Adrenal gland (tissue), 12 donors: Measurements from ENCODE around the gene RGS19. TPM values are rescaled to one million over a fixed set of nuclear protein-coding genes. Genes with fewer than 3 reads are reported as not detected.

Experiments used
- DNase-seq, 7 donors: peaks; one replicate each; pipeline ENCODE4 v3.0.0-alpha.2; 2019 to 2020
- H3K27ac ChIP-seq, 5 donors: fragments of 200-600 bp; sonication (generic) in 4 of 5; 1 replicate in 3 of 5; 2 replicates in 2 of 5; pipeline versions ENCODE4 v1.5.1 to v1.8.0; 2016 to 2020; ENCODE audit warnings: mild to moderate bottlenecking in 1 of 5
- H3K27me3 ChIP-seq: fragments of 200-600 bp; 2 replicates; pipeline ENCODE4 v1.8.0; 2021
- H3K36me3 ChIP-seq, 2 donors: fragments of 200-600 bp; replicated peaks in 1 of 2; 1 replicate in 1 of 2; 2 replicates in 1 of 2; pipeline versions ENCODE4 v1.5.1 to v1.8.0; 2018 to 2022
- H3K4me1 ChIP-seq, 2 donors: fragments of 200-600 bp; replicated peaks in 1 of 2; 1 replicate in 1 of 2; 2 replicates in 1 of 2; pipeline versions ENCODE4 v1.5.1 to v1.8.0; 2018 to 2021
- H3K4me3 ChIP-seq, 4 donors: fragments of 200-600 bp; sonication (generic) in 3 of 4; one replicate each; pipeline ENCODE4 v1.5.1; 2016 to 2018
- H3K9me3 ChIP-seq, 3 donors: fragments of 200-600 bp; sonication (generic) in 1 of 3; replicated peaks in 1 of 3; 1 replicate in 2 of 3; 2 replicates in 1 of 3; pipeline versions ENCODE4 v1.5.1 to v1.8.0; 2016 to 2021
- POLR2A ChIP-seq, 2 donors: fragments of 450-650 bp; IDR thresholded peaks; one replicate each; pipeline ENCODE4 v1.6.1; 2017; ENCODE audit warnings: antibody characterized with exemption in 2 of 2, mild to moderate bottlenecking in 2 of 2, moderate library complexity in 1 of 2
- WGBS, 4 donors: extraction: QIAGEN DNeasy Blood & Tissue Kit in 2 of 4; methylation state at CpG; one replicate each; pipeline versions ENCODE4 v1.1.5 to v1.1.7; 2013 to 2017; 5-methylcytosine and 5-hydroxymethylcytosine counted together
- intact Hi-C, 2 donors: fragments of 100-400 bp; cut with DNase I; formaldehyde crosslinking; loops; one replicate each; pipeline versions ENCODE4 v1.14.1 to v1.15.0; 2022 to 2023
- polyA plus RNA-seq, 3 donors: library from polyadenylated mRNA; stranded (reverse); fragments of 200-250 nt in 2 of 3; fragments of 350-450 nt in 1 of 3; fragmentation: Illumina TruSeq in 1 of 3; extraction: RNeasy Lipid Tissue Mini Kit (QIAGEN cat#74804) in 1 of 3; gene quantifications; one replicate each; pipeline ENCODE4 v1.2.3, GENCODE V29; 2013 to 2014
- total RNA-seq, 9 donors: library from RNA; depleted of rRNA in 4 of 9; stranded (reverse); fragments of >200 nt in 4 of 9; fragments of 120-200 nt in 1 of 9; fragmentation: NEBNext Ultra II Directional in 1 of 9; extraction: Animal tissue kit (Norgen Biotek cat#: 25700) in 1 of 9; gene quantifications; one replicate each; pipeline versions ENCODE4 v1.1.0 to v1.2.4, GENCODE V29; 2013 to 2023
- TF ChIP-seq, protein P1 (sequence below), 6 experiments: fragments of 450-650 bp in 4 of 6; fragments of 200-600 bp in 2 of 6; sonication (generic) in 1 of 6; IDR thresholded peaks; 1 replicate in 5 of 6; 2 replicates in 1 of 6; pipeline versions ENCODE4 v1.5.1 to v1.8.0; 2016 to 2021; ENCODE audit warnings: antibody characterized with exemption in 6 of 6, mild to moderate bottlenecking in 2 of 6, moderate library complexity in 1 of 6
- donor health status: healthy with polysubstance abuse.
- donor health status: Bipolar disorder and iron deficiency.
- donor health status: DM: yes; HTN: yes; CAD: no.
- donor health status: DM: no; HTN: no; CAD: no.
- donor health status: DM: no; HTN: no; CAD: no.
- donor health status: DM: yes; HTN: yes; CAD: no.

The RGS19 gene
- total and polyA plus RNA-seq, 12 donors, result 3.0 to 42.0 (median 15.1) TPM

DNA sequence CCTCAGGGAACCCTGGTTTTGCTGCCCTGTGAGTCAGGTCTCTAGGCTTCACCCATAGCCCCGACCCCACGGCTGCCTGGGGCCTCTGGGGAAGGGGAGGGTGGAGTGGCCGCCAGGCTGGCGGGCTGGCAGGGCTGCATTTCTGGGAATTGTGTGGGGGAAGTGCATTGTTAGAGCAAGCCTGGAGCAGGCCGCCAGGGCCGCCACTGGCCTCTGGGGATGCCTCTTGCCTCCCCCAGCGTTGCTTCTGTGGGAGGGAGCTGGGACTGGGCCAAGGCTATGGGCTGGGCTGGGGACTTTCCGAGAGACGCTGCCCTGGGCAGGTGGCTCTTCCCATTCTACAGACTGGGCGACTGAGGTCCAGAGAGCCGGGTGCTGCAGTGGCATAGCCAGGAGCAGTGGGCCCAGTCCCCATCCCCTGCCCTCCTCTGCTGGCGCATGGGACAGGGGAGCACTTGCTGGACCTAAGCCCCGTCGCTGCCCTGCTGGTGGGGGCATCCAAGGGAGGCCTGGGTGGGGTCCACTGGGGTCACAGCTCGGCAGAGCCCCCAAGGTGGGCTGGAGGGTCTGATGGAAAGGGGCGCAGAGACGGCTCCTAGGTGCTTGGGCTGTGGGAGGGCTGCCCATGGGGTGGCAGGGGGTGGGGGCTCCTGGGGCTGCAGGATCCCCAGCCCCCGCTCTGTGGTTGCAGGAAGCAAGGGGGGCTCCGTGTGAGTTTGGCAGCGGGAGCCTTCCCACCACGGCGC is 23.3 kb downstream of the RGS19 start:
- no peak overlapping the region for H3K4me3 ChIP-seq
- WGBS, 4 donors, result 37 to 55% (median 41%) methylated on average over 7 to 22 of the region's 22 CpGs
- DNase-seq, result peak in 5 of 7 donors; percentile 51 to 71 (median 63)

DNA sequence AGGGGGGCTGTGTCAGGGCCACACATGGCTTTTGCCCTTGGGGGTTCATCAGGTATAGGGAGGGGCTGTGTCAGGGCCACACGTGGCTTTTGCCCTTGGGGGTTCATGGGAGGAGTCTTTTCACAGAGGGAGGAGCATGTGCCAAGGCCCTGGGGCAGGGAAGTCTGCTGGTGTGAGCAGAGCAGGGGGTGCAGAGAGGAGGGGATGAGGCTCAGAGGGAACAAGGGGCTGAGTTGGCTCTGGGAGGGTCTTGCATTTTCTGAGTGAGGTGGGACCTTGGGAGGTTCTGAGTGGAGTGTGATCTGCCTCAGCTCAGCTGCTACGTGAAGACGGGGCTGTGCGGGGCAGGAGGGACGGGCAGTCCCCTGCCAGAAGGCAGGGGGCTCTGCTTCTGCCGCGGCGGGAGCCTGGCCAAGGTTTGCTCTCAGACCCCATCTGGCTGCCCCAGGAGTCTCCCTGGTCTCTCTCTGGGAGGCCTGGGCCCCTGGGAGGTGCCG is 23.9 kb downstream of the RGS19 start:
- Histone ChIP-seq H3K36me3 (no peaks in the 10 kb centered on the region), H3K4me3 (no peak overlapping the region), H3K9me3 (no peaks in the 10 kb centered on the region), H3K27me3 (peaks cover 31% of the 10 kb centered on the region), H3K27ac (peak overlapping the region in 3 of 5 donors; percentile 11 to 72 (median 41)), H3K4me1 (no peaks in the 10 kb centered on the region)
- TF ChIP-seq, protein P1, sequence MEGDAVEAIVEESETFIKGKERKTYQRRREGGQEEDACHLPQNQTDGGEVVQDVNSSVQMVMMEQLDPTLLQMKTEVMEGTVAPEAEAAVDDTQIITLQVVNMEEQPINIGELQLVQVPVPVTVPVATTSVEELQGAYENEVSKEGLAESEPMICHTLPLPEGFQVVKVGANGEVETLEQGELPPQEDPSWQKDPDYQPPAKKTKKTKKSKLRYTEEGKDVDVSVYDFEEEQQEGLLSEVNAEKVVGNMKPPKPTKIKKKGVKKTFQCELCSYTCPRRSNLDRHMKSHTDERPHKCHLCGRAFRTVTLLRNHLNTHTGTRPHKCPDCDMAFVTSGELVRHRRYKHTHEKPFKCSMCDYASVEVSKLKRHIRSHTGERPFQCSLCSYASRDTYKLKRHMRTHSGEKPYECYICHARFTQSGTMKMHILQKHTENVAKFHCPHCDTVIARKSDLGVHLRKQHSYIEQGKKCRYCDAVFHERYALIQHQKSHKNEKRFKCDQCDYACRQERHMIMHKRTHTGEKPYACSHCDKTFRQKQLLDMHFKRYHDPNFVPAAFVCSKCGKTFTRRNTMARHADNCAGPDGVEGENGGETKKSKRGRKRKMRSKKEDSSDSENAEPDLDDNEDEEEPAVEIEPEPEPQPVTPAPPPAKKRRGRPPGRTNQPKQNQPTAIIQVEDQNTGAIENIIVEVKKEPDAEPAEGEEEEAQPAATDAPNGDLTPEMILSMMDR (IDR thresholded peaks at IDR 0.05), result no peak
- TF ChIP-seq POLR2A (IDR thresholded peaks at IDR 0.05), result no peak
- WGBS, 4 donors, result 34 to 62% (median 55%) methylated on average over 2 to 9 of the region's 9 CpGs
- DNase-seq, result no peak
- intact Hi-C loops, result no loop called here

More for the DNA sequence above, 23.3 kb downstream of the RGS19 start:
- TF ChIP-seq, protein P1 (IDR thresholded peaks at IDR 0.05), result peak in 1 of 6 experiments; percentile 4
- no peak for TF ChIP-seq POLR2A (IDR thresholded peaks at IDR 0.05)
- H3K27ac ChIP-seq, result peak overlapping the region in 3 of 5 donors; percentile 11 to 72 (median 41)
- no peaks in the 10 kb centered on the region for H3K9me3 ChIP-seq
- intact Hi-C loops, result no loop called here
- H3K27me3 ChIP-seq, result peaks cover 24% of the 10 kb centered on the region
- H3K4me1 ChIP-seq, result no peaks in the 10 kb centered on the region
- no peaks in the 10 kb centered on the region for H3K36me3 ChIP-seq

DNA sequence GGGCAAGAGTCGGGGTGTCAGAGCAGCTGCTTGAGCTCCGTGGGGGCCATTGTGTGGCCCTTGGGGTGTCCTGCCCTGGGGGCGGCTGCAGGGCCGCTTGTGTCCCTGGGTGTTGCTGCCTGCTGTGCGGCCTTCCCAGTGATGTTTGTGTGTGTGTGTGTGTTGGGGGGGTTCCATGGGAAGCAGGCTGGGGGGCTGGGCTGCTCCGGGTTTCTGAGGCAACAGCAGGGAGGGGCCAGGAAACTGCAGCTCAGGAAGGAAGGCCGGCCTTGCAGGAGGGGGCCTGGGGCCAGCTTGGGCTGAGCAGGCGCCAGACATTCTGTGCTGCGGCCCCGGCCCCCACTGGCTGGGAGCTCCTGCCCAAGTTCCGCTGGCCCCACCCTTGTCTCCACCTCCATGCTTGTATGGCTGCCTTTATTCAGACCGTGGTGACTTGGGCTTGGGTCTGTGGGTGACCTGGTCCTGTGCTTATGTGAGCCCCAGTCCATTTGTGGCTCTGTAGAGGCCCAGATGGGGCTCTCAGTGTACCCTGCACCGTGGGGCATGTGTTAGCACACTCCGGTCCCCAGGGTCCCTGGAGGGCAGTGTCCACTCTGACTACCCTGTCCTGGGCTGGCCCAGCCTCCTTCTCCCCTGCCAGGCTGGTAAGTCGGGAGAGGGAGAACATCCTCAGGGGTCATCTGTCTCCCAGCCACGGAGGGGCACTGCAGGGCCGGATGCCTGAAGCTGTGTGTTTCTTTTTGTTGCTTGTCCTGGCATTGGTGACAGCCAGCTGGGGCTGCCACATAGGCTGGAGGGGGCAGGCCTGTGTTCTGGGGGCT is 25.3 kb downstream of the RGS19 start:
- no peaks in the 10 kb centered on the region for H3K36me3 ChIP-seq
- 29 to 48% (median 37%) methylated on average over 4 to 17 of the region's 17 CpGs for WGBS, 4 donors
- DNase-seq, result peak in 5 of 7 donors; percentile 33 to 79 (median 66)
- no peak overlapping the region for H3K4me3 ChIP-seq
- intact Hi-C loops, result no loop called here
- H3K27me3 ChIP-seq, result peaks cover 41% of the 10 kb centered on the region
- no peaks in the 10 kb centered on the region for H3K9me3 ChIP-seq
- no peaks in the 10 kb centered on the region for H3K4me1 ChIP-seq
- TF ChIP-seq, protein P1 (IDR thresholded peaks at IDR 0.05), result peak in 2 of 6 experiments; percentile 5 to 8
- peak in 1 of 2 donors; percentile 26 for TF ChIP-seq POLR2A (IDR thresholded peaks at IDR 0.05)
- peak overlapping the region in 2 of 5 donors; percentile 16 to 80 for H3K27ac ChIP-seq
